GM19099 (cell line): ENCODE measurements around the gene PLAGL2.

Experiments used
- POLR2A ChIP-seq: IDR thresholded peaks from 3 replicates; pipeline ENCODE4 v1.6.1; 2011; ENCODE audit warnings: low read depth; ENCODE audit not compliant: insufficient read length; ENCODE audit errors: extremely low read depth

PLAGL2 gene

DNA sequence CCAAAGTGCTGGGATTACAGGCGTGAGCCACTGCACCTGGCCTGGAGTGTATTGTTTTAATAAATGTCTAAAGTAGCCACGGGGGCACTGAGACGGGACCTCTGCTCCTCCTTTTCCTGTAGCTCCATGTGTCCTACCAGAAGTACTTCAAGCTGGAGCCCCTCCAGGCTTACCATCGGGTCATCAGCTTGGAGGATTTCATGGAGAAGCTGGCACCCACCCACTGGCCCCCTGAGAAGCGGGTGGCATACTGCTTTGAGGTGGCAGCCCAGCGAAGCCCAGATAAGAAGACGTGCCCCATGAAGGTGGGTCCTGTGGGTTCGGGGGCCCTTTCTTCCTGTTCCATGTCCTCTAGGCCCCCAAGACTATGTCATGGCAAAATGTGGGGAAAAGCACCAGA lies 7.6 kb upstream of the PLAGL2 start:
- no peak for TF ChIP-seq POLR2A

- no peak for TF ChIP-seq POLR2A
Observed at GRCh38 chr20:32213870-32214269, 6.3 kb upstream of the PLAGL2 start.

DNA sequence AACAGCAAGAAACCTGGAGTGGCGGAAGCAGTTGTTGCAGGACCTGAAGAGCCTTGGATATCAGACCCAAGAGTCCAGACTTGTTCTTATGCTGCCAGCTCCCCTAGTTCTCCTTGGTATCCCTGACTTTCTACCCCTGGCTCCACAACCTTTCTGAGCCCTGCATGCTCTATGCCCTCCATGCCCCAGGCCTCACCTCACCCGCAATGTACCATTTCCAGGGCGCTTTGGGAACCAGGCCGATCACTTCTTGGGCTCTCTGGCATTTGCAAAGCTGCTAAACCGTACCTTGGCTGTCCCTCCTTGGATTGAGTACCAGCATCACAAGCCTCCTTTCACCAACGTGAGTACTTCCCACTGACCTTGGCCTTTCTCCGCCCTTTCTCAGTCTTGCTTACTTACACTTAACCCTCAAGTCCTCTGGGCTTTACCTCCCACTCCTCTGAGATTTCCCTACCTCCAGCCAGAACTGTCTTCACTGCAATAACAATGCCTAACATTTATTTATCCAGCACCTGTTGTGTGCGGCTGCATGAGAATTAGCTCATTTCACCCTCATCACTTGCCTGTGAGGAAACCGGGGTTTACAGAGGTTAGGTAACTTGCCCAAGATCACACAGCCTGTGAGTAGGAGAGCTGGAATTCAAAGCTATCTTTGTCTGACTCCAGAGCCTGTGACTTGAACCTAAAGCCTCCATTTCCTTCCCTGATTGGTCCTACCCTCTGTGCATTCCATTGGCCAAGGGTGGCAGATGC lies 2.5 kb upstream of the PLAGL2 start:
- no peak for TF ChIP-seq POLR2A

GRCh38 chr20:32208499-32209154 lies 1.1 kb upstream of the PLAGL2 start:
- TF ChIP-seq POLR2A, result no peak

DNA sequence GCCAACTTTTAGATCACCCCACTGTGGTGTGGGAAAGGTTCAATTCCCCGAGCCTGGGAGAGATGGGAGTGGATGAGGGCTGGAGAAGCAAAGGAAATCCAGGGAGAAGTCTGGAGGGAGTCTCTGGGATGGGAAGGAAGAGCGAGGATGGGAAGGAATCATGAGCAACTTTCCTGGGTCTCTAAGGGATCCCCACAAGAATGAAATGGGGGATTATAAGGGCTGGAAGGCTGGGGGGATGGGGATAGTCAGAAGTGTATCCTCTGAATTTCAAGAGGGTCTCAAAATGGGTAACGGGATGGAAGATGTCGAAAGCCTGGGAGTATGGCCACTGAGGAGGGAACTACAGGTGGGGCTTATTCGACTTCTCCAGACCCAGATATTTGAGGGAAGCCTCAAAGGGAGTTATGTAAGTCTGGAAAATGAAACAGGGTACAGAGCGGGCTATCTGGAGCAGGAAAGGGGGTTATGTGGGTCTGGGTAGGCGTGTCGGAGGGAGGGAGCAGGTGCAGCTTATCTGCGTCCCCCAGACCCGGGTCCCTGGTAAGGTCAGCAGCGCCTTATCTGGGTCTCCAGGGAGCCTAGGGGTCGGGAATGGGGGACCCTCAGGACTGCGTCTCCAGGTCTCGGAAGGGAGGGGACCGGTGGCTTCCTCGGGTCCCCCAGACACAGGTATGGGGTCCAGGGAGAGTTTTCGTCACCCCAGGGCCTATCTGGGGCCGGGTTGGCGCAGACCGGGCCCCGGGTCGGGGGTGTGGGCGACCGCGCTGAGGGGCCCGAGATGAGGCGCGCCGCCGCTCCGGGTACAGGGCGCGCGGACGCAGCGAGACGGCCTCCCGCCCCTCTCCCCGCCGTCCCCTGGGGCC lies 550 bp downstream of the PLAGL2 start:
- TF ChIP-seq POLR2A, result no peak

GRCh38 chr20:32205843-32206759 lies 1.4 kb downstream of the PLAGL2 start:
- TF ChIP-seq POLR2A, result no peak

- no peak for TF ChIP-seq POLR2A
Observed at GRCh38 chr20:32205110-32205842, 2.3 kb downstream of the PLAGL2 start.

- no peak for TF ChIP-seq POLR2A
Observed at GRCh38 chr20:32204205-32205109, 3.1 kb downstream of the PLAGL2 start.

- TF ChIP-seq POLR2A, result no peak
Observed at GRCh38 chr20:32203356-32204204, 4.0 kb downstream of the PLAGL2 start.

DNA sequence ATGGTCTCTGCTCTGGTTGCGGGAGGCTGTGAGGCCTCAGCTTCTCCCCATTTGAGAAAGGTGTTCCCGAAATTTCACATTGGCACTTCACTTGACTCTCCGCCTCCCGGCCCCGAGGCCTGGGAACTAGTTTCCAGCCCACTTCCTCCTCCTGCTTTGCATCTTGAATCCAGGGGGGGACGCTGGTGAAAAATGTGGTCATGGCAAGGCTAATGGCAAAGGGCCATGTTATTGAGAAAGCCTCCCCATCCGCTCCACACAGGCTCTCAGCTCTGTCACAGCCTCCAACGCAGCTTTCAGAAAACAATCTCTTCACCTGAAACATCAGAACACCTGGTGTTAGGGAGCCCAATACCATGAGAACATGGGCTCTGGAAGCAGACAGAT lies 5.6 kb downstream of the PLAGL2 start:
- TF ChIP-seq POLR2A, result no peak

- TF ChIP-seq POLR2A, result no peak
Observed at GRCh38 chr20:32201296-32201976, 6.1 kb downstream of the PLAGL2 start.

- TF ChIP-seq POLR2A, result no peak
Observed at GRCh38 chr20:32199006-32199405, 8.5 kb downstream of the PLAGL2 start.

DNA sequence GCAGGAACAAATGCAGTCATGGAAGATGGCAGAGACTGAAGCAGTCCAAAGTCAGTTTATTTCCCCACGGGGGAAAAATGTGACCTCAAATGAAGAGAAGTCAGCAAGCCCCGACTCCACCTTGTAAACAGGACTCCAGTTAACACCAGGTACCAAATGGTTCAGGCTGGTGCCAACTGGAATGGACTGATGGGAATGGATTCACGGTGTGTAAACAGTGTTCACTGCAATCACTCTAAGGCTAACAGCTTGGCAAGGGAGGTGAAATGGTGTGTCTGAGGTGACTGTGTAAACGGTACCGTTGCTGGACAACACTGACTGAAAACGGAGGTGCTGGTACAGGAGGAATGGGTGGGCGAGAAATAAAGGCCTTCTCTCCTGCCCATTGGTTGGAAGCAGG lies 12.0 kb downstream of the PLAGL2 start:
- TF ChIP-seq POLR2A, result no peak
